SIG-M5 (cell line): ENCODE results near the gene UNC80.

ENCODE experiments used
- DNase-seq: peaks from one replicate; lab custom pipeline; 2025; lab: John Stamatoyannopoulos, UW

UNC80 gene

DNA sequence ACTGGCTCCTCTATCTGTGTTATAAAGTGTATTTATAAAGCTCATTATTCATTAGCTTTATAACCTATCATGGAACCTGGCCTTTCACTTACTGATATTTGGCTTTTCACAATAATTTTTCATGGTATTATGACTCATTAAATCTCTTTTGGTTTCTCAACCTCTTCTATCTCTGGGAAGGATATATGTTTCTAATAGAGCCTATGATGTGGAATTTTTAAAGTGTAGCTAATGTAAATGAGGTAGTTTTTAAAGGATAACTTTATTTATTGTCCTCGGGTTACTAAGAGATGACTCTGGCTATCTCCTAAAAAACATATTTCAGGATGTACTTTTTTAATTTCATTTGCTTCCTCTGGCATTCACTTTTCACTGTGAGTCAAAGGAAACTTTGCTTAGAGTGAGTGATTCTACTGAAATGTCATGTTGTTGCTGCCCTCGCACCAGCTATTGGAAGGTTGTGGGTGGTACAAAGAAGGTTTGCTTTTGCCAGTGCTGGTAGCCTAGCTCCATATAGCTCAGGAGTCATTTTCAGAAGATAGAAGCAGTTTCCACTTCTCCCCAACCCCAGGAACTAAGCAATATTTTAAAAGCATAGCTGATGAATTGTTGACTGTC lies 145.6 kb downstream of the UNC80 start:
- DNase-seq, result no peak

DNA sequence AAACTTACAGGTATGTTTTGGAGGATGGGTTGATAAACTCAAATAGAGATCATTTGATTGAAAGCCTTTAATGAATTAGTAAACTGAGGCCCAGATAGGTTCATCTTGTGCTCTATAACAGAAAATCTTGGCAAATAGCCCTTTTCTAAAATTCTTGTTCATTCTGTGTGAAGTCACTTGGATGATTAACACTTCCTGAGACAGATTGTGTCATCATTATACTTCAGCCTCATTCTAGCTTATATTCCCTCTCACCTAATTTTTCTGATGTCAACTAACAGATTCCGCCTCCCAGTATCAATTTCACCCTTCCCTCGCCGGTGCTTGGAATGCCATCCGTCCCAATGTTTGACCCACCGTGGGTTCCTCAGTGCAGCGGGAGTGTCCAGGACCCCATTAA lies 146.6 kb downstream of the UNC80 start:
- no peak for DNase-seq

DNA sequence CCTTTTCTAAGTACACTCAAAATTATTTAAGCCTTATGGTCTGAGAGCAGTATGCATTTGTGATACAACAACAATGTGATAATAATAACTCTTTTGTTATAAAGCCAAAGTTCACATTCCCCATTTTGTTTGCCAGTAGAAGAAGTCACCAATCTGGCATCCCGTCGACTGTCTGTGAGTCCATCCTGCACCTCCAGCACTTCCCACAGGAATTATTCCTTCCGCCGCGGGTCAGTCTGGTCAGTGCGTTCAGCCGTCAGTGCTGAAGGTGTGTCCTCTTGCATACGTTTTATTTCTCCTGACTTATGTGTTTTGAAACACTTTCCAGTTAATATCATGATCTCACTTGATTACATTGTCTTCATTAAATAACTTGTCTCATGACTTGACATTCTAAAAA lies 150.5 kb downstream of the UNC80 start:
- DNase-seq, result no peak

GRCh38 chr2:209929369-209929768 lies 157.7 kb downstream of the UNC80 start:
- no peak for DNase-seq

DNA sequence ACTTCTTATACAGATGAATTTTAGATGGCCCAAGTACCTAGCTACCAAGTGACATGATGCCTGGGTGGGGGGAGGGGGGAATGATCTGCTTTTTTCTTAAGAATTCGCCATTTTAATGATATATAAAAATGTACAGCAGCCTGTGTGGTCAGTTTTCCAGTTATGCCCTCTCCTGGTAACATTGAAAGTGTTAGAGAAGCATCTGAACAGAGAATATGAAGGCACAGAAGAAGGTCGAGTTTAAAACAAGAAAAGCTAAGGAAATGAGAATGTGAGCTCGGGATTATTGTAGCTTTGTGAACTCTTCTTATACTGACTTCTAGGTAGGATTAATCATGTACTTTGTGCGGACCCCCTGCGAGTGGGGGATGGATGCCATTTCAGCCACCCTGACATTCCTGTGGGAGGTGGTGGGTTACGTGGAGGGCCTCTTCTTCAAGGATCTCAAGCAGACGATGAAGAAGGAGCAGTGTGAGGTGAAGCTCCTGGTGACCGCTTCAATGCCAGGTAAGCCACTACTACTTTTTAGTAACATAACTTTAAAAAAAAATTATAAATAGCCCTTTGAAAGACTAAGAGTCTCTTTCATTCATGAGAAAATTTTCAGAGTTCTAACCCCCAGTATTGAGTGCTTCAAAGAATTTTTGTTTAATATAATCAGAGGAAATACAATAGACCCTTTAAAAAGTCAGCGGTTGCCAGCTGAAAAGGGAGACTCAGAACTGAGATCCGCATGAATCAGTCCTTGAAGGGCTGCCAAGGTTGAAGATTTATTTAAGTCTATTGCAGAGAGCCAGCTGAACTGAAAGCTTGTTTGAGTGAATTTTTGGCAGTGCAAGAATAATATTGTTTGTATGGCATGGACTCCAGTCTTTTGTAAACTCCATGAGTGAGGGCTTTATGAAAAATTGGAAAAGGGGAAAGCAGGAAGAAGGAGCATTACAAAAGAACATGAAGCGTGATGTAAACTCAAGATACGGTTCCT lies 162.2 kb downstream of the UNC80 start:
- DNase-seq, result no peak

DNA sequence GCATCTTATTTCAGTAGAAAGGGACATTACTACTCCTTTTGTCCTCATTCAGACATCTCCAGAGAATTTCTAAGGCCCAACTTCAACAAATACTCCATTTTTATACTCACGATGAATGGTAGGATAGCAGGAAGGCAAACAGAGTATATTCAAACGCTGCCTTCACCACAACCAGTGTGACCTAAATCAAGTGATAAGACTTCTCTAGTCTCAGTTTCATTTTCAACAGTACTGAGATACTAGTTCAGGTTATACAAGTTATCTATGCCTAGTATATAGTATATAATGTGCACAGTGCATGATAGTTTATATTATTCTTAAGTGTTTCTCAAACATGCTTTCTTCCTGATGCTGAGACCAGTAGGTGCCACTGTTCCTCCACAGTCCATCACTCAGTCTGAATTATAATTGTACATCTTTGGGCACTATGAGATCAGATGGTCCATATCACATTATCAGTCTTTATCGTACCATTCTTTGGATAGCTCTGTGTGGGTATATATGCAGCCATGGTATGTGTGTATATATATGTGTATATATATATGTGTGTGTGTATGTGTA lies 164.6 kb downstream of the UNC80 start:
- DNase-seq, result no peak

GRCh38 chr2:209937893-209938292 lies 166.3 kb downstream of the UNC80 start:
- no peak for DNase-seq

DNA sequence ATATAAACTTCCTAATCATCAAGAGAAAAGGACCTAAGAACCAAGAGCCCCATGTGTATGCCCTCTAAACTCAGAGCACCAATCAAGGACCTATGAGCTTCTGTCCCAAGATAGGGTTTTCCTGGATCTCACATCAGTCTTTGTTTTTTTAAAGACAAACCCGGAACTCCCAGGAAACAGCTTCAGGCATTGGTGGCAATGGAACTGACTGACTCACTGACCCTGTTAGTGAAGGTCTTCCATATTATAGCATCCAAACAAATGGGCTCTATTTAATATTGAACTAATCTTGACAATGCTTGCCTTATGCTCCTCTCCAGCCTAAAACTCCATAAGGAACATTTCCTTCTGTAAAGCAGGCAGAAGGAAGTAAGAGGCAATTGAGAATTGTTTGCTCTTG lies 167.3 kb downstream of the UNC80 start:
- DNase-seq, result no peak

DNA sequence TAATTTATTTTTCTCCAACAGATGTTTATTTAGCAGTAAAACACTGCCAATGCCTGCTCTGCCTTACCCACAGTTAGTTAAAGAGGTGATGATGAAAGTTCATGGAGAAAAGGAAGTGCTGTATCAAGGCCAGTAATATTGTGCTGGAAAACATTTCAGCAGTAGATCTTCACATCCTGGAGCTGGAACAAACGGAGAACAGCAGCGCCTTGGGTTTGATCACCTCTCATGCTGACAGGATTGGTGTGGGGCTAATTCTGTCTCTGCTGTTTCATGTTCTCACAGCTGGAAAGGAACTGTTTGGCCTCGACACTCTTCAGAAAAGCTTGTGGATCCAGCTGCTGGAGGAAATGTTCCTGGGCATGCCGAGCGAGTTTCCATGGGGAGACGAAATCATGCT lies 169.3 kb downstream of the UNC80 start:
- DNase-seq, result no peak

- no peak for DNase-seq
Measured at GRCh38 chr2:209942426-209942825, 170.8 kb downstream of the UNC80 start.

- no peak for DNase-seq
Measured at GRCh38 chr2:209942936-209943605, 171.4 kb downstream of the UNC80 start.

- DNase-seq, result no peak
Measured at GRCh38 chr2:209943776-209944175, 172.1 kb downstream of the UNC80 start.

DNA sequence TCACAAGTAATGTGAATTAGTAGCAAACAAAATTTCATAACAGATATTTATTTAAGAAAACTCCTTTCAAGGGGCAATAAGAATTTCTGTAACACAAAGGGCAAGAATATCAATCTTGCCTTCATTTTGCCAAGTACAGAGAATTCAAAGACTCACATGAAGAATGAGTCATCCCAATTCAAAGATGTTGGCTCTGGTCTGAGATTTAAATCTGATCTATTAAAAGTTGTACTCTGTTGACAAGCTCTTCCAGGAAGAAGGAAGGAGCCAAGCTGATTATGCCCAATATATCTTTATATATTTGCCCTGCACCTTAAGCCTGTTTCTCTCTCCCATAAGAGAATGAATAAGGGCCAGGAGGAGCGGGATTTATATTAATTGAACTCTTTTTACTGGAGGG lies 174.9 kb downstream of the UNC80 start:
- DNase-seq, result no peak

DNA sequence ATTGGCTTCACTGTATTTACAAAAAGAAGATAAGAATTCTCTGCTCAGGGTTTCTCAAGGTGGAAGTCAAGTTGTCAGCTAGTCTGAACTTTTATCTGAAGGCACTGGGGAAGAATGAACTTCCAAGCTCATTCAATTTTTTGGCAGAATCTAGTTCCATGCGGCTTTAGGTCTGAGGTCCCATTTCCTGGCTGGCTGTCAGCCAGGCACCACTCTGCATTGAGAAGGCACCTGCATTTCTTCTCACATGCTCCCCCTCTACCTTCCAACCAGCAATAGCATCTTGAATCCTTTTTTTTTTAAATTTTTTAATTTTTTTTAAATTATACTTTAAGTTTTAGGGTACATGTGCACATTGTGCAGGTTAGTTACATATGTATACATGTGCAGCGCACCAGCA lies 184.6 kb downstream of the UNC80 start:
- no peak for DNase-seq

DNA sequence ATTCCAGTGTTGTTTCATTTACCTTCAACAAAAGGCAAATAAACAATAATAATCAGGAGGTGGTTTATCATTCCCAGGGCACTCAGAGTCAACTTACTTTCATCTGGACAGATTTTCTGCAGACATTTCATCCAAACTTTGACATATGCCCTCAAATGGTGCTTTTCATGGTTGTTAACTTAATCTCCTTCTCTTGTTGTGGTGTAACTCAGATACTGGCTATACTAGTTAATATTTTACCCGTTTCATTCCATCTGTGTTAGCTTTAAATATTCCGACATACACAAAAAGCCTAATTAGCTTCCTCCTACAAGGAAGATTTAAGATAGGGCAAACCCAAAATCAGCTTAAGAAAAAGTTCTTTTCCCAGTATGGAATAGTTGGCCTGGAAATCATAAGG lies 186.4 kb downstream of the UNC80 start:
- DNase-seq, result no peak

DNA sequence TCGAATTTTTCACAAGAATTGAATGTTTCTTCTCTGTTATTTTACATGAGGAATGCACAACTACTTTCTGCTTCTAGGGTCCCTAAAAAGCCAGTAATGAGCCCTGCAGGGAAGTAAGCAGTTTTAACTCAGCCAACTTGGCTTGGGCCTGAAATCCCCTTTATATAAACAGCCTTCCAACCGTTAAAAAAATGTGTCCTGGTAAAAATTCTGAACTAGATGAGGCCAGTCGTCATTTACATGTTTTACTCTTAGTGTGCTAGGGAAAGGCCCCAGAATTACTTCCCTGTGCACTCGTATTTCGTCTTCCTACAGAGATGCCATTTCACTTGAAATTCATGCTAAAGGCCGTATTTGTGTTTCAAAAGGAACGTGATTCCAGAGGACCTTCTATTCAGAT lies 188.4 kb downstream of the UNC80 start:
- no peak for DNase-seq

DNA sequence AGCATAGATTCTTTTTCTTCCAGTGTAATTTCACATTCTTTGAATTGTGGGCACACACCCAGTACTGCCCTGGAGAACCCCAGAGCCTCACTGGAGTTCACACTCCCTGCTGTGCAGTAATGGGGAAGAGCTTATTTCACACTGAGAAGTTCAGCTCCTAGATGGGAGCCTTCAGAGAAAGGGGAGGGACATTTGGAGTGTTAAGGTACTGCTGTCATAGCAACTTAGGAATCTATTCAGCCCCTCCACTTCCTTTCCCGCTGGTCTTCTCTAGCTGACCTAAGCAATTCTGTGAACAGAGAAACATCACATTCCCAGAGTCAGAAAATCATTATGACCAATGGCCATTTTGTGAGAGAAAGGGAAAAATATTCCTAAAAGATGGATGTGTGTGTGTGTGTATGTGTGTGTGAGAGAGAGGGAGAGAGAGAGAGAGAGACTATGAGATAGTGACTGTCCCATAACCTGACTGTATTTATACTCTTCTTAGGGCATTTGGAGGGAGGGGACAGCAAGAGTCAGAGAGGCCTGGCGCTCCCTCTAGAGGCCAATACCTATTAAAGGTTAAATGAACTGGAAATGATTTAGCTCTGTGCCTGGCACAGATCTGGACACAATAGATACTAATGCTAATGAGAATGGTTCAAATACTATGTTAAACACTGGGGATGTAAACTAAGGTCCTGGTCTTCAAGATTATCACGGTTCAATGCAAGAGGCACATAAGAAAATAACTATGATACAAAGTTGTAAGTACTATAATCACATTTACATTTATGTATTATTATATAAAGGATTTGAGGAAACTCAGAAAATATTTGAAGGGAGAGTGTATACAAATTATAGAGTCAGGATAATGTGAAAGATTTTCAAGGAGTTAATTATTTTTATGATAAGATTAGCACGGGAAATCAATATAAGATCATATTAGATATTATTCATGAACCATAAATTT lies 189.3 kb downstream of the UNC80 start:
- DNase-seq, result no peak

DNA sequence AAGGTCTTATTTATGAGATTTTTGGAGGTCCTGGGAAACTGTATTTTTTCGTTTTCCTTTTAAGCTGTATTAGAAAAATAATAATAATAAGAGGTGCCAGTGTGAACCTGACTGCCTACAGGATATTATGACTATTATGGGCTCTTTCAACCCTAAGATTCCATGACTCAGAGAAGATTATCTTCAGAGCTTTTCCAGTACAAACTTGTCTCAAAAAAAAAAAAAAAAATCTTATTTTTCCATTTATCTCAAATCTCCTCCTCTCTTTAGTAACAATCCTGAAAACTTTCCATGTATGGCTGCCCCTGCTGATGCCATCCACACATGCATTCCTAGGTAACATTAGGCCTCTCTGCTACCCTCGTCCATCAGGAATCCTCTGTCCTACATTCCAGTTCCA lies 194.1 kb downstream of the UNC80 start:
- no peak for DNase-seq

DNA sequence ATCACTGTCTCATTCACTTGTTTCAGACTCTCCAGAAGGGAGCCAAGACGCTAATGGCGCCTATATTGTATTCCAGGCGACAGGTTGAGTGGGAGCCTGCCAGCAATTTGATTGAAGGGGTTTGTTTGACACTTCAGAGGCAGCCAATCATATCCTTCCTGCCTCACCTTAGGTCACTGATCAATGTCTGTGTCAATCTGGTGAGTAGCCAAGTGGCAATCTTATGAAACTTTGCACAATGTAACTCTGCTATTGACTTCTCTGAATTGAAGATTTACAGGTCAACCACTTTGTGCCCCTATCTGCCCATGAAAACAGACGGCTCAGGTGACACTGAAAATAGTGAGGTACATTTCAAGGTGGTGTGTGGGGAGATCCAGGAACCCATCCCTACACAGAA lies 198.1 kb downstream of the UNC80 start:
- DNase-seq, result no peak

DNA sequence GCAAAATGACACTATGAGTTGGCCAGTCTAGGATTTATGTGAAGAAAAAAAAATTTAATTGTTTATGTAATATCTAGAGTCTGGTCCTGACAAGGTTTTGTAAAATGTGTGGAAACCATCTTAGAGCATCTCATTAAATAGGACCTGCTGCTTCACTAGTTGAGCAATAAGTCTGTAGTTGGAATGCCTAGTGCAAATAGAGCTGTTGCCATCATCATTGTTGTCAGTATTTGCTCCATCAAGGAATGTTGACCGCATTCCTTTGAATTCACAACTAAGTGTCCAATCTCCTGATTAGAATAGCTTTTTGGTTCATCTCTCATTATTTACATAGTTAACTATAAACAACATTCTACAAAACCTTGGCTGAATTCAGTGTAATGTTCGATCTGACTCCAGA lies 198.6 kb downstream of the UNC80 start:
- DNase-seq, result no peak

DNA sequence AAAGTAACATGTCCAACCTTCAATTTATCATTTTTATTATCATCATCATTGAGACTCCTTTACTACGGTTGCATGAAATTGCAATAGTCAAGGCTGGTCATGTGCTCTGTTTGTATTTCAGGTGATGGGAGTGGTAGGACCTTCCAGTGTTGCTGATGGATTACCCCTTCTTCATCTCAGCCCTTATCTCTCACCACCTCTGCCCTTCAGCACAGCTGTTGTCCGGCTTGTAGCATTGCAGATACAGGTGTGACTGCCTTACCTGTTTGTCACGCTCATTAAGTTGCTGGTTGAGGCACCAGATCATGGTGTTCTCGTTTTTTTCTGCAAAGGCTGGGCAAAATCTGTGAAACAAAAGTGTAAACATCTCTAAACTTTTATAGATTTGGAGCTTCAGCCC lies 199.1 kb downstream of the UNC80 start:
- no peak for DNase-seq

- no peak for DNase-seq
Measured at GRCh38 chr2:209973328-209973727, 201.7 kb downstream of the UNC80 start.
